HL-60 (cell line): Measurements from ENCODE around the gene IFFO2.

Experiments used
- POLR2AphosphoS5 ChIP-seq: IDR thresholded peaks from 2 replicates; pipeline ENCODE4 v1.6.1; 2012; ENCODE audit warnings: low read depth
- SPI1 ChIP-seq: IDR thresholded peaks from 2 replicates; pipeline ENCODE4 v1.6.1; 2012; ENCODE audit warnings: low read depth, mild to moderate bottlenecking, borderline replicate concordance
- TF ChIP-seq, protein P1 (sequence below): IDR thresholded peaks from one replicate; pipeline ENCODE4 v1.5.1; 2011; ENCODE audit warnings: low read length, control low read depth, inconsistent platforms; ENCODE audit not compliant: insufficient read depth
- TF ChIP-seq, protein P2 (sequence below): IDR thresholded peaks from 2 replicates; pipeline ENCODE4 v1.6.1; 2012; ENCODE audit warnings: low read depth; ENCODE audit not compliant: insufficient replicate concordance

DNA sequence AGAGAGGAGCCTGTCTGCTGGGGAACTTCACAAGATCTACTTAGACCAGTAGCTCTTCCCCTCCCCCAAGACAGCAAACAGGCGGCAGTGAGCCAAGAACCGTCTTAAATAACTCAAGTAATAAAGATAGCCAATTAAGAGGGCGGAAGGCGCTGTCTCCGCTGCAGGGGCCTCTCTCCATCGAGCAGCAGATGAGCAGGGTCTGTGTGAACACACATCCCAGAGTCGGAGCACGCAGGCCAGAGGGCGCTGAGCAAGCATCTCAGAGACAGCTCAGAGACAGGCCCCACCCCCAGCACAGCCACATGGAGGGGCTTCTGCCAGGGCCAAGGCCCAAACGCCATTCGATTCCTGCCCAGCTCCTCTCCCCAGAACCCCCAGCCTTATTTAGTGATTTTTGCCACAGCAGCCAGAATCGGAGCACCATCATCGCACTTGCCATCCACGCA lies 11.1 kb downstream of the IFFO2 start:
- TF ChIP-seq, protein P1, sequence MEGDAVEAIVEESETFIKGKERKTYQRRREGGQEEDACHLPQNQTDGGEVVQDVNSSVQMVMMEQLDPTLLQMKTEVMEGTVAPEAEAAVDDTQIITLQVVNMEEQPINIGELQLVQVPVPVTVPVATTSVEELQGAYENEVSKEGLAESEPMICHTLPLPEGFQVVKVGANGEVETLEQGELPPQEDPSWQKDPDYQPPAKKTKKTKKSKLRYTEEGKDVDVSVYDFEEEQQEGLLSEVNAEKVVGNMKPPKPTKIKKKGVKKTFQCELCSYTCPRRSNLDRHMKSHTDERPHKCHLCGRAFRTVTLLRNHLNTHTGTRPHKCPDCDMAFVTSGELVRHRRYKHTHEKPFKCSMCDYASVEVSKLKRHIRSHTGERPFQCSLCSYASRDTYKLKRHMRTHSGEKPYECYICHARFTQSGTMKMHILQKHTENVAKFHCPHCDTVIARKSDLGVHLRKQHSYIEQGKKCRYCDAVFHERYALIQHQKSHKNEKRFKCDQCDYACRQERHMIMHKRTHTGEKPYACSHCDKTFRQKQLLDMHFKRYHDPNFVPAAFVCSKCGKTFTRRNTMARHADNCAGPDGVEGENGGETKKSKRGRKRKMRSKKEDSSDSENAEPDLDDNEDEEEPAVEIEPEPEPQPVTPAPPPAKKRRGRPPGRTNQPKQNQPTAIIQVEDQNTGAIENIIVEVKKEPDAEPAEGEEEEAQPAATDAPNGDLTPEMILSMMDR, result no peak
- TF ChIP-seq POLR2AphosphoS5 (no peak), SPI1 (no peak)
- TF ChIP-seq, protein P2, sequence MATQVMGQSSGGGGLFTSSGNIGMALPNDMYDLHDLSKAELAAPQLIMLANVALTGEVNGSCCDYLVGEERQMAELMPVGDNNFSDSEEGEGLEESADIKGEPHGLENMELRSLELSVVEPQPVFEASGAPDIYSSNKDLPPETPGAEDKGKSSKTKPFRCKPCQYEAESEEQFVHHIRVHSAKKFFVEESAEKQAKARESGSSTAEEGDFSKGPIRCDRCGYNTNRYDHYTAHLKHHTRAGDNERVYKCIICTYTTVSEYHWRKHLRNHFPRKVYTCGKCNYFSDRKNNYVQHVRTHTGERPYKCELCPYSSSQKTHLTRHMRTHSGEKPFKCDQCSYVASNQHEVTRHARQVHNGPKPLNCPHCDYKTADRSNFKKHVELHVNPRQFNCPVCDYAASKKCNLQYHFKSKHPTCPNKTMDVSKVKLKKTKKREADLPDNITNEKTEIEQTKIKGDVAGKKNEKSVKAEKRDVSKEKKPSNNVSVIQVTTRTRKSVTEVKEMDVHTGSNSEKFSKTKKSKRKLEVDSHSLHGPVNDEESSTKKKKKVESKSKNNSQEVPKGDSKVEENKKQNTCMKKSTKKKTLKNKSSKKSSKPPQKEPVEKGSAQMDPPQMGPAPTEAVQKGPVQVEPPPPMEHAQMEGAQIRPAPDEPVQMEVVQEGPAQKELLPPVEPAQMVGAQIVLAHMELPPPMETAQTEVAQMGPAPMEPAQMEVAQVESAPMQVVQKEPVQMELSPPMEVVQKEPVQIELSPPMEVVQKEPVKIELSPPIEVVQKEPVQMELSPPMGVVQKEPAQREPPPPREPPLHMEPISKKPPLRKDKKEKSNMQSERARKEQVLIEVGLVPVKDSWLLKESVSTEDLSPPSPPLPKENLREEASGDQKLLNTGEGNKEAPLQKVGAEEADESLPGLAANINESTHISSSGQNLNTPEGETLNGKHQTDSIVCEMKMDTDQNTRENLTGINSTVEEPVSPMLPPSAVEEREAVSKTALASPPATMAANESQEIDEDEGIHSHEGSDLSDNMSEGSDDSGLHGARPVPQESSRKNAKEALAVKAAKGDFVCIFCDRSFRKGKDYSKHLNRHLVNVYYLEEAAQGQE, result no peak
